Measurements from ENCODE around the gene ZNF432. TPM values are rescaled to one million over a fixed set of nuclear protein-coding genes. Genes with fewer than 3 reads are reported as not detected.
"Not testable (repeated sequence)": the region's sequence is repeated elsewhere in the genome, so short reads cannot be mapped to it uniquely, and the experiment has no call there.

Gene ZNF432
- total RNA-seq, result 1.6 and 2.8 TPM in 2 replicates

GRCh38 chr19:52048555-52049501, at the start of gene ZNF432:
Gene ZNF432 (minus strand): TSS chr19:52048838. CDS start chr19:52046868, 1,970 bp downstream.
- no peak for TF ChIP-seq CTCF (conservative IDR thresholded peaks at IDR 0.05; ENCODE audit: low read depth, low read length)
- DNase-seq (ENCODE audit: low read depth), result peak; percentile 59
- peak within 1 kb of the TSS; percentile 90 for H3K4me3 ChIP-seq (ENCODE audit: low read depth, low read length)

GRCh38 chr19:52096416-52096815, 47.8 kb upstream of the ZNF432 start:
- not testable (repeated sequence) for H3K4me3 ChIP-seq (ENCODE audit: low read depth, low read length); DNase-seq (ENCODE audit: low read depth)

GRCh38 chr19:52095172-52096014, 46.8 kb upstream of the ZNF432 start, which contains the start of gene ZNF841:
Gene ZNF841 (minus strand): TSS chr19:52095765. CDS start chr19:52084801, 10,964 bp downstream.
- peak within 1 kb of the TSS; percentile 90 for H3K4me3 ChIP-seq (ENCODE audit: low read depth, low read length)
- no peak for TF ChIP-seq CTCF (conservative IDR thresholded peaks at IDR 0.05; ENCODE audit: low read depth, low read length)
- peak; percentile 44 for DNase-seq (ENCODE audit: low read depth)

- DNase-seq (ENCODE audit: low read depth), result no peak
- TF ChIP-seq CTCF (conservative IDR thresholded peaks at IDR 0.05; ENCODE audit: low read depth, low read length), result no peak
- peak overlapping the region; percentile 90 for H3K4me3 ChIP-seq (ENCODE audit: low read depth, low read length)
These were observed 46.0 kb upstream of the ZNF432 start for GRCh38 chr19:52094526-52095130.

GRCh38 chr19:52086481-52086880, 37.8 kb upstream of the ZNF432 start:
- H3K4me3 ChIP-seq (ENCODE audit: low read depth, low read length), result no peak overlapping the region
- DNase-seq (ENCODE audit: low read depth), result no peak
- TF ChIP-seq CTCF (conservative IDR thresholded peaks at IDR 0.05; ENCODE audit: low read depth, low read length), result no peak

GRCh38 chr19:52070496-52070895, 21.9 kb upstream of the ZNF432 start:
- TF ChIP-seq CTCF (conservative IDR thresholded peaks at IDR 0.05; ENCODE audit: low read depth, low read length), result no peak
- H3K4me3 ChIP-seq (ENCODE audit: low read depth, low read length), result no peak overlapping the region
- DNase-seq (ENCODE audit: low read depth), result no peak

- no peak overlapping the region for H3K4me3 ChIP-seq (ENCODE audit: low read depth, low read length)
- no peak for DNase-seq (ENCODE audit: low read depth)
- no peak for TF ChIP-seq CTCF (conservative IDR thresholded peaks at IDR 0.05; ENCODE audit: low read depth, low read length)
These were observed 21.0 kb upstream of the ZNF432 start for GRCh38 chr19:52069653-52070052.

Data from epithelial cell of proximal tubule (primary cell).